HG03103 (cell line): Measurements from ENCODE around the gene PAX2.

Source experiments
- ATAC-seq: cut with Tn5 transposase; IDR thresholded peaks from one replicate; pipeline ENCODE4 v1.9.1; 2021; ENCODE audit warnings: low read depth; ENCODE audit not compliant: unreplicated experiment

PAX2 gene

GRCh38 chr10:100723770-100724530 lies 21.4 kb upstream of the PAX2 start:
- ATAC-seq, result no peak

- ATAC-seq, result no peak
These were observed 20.8 kb upstream of the PAX2 start for GRCh38 chr10:100724531-100725027.

GRCh38 chr10:100725071-100725471 lies 20.3 kb upstream of the PAX2 start:
- no peak for ATAC-seq

- no peak for ATAC-seq
These were observed 19.4 kb upstream of the PAX2 start for GRCh38 chr10:100725869-100726426.

GRCh38 chr10:100727808-100728207 lies 17.6 kb upstream of the PAX2 start:
- no peak for ATAC-seq

GRCh38 chr10:100728928-100729861 lies 16.2 kb upstream of the PAX2 start:
- no peak for ATAC-seq

- no peak for ATAC-seq
These were observed 15.3 kb upstream of the PAX2 start for GRCh38 chr10:100729862-100730724.

GRCh38 chr10:100730725-100731406 lies 14.5 kb upstream of the PAX2 start:
- ATAC-seq, result peak; percentile 66

GRCh38 chr10:100731407-100732240 lies 13.8 kb upstream of the PAX2 start:
- ATAC-seq, result no peak

- ATAC-seq, result no peak
These were observed 13.2 kb upstream of the PAX2 start for GRCh38 chr10:100732241-100732596.

- ATAC-seq, result no peak
These were observed 12.1 kb upstream of the PAX2 start for GRCh38 chr10:100733329-100733728.

GRCh38 chr10:100734295-100735086 lies 10.9 kb upstream of the PAX2 start:
- ATAC-seq, result no peak

GRCh38 chr10:100735087-100735336 lies 10.4 kb upstream of the PAX2 start:
- no peak for ATAC-seq

GRCh38 chr10:100735337-100736143 lies 9.8 kb upstream of the PAX2 start:
- ATAC-seq, result no peak

- no peak for ATAC-seq
These were observed 9.1 kb upstream of the PAX2 start for GRCh38 chr10:100736144-100736808.

GRCh38 chr10:100736809-100737354 lies 8.5 kb upstream of the PAX2 start:
- no peak for ATAC-seq
